HEK293T (cell line): ENCODE data around the gene URB1.

Source experiments
- BHLHE40 ChIP-seq: fragments of 450-650 bp; IDR thresholded peaks from 2 replicates; pipeline ENCODE4 v1.6.1; 2016; ENCODE audit warnings: mild to moderate bottlenecking, moderate library complexity, borderline replicate concordance
- ELF4 ChIP-seq: fragments of 450-650 bp; IDR thresholded peaks from 2 replicates; pipeline ENCODE4 v1.6.1; 2017; ENCODE audit warnings: antibody characterized with exemption
- FOXA1 ChIP-seq: fragments of 450-650 bp; IDR thresholded peaks from 2 replicates; pipeline ENCODE4 v1.6.1; 2016; ENCODE audit warnings: mild to moderate bottlenecking
- FOXK2 ChIP-seq: fragments of 450-650 bp; IDR thresholded peaks from 2 replicates; pipeline ENCODE4 v1.6.1; 2016; ENCODE audit warnings: mild to moderate bottlenecking
- FOXM1 ChIP-seq: fragments of 450-650 bp; IDR thresholded peaks from 2 replicates; pipeline ENCODE4 v1.6.1; 2017; ENCODE audit warnings: mild to moderate bottlenecking, borderline replicate concordance
- HDGF ChIP-seq: fragments of 450-650 bp; IDR thresholded peaks from 2 replicates; pipeline ENCODE4 v1.6.1; 2017; ENCODE audit warnings: antibody characterized with exemption, borderline replicate concordance
- L3MBTL2 ChIP-seq: fragments of 450-650 bp; conservative IDR thresholded peaks from 2 replicates; pipeline ENCODE4 v1.6.1; 2016; ENCODE audit warnings: mild to moderate bottlenecking
- PKNOX1 ChIP-seq: fragments of 450-650 bp; IDR thresholded peaks from 2 replicates; pipeline ENCODE4 v1.6.1; 2016
- SP1 ChIP-seq: fragments of 450-650 bp; IDR thresholded peaks from 2 replicates; pipeline ENCODE4 v1.6.1; 2017
- SUZ12 ChIP-seq: fragments of 450-650 bp; IDR thresholded peaks from 2 replicates; pipeline ENCODE4 v1.6.1; 2016; ENCODE audit warnings: mild to moderate bottlenecking
- TARDBP ChIP-seq: fragments of 450-650 bp; IDR thresholded peaks from 2 replicates; pipeline ENCODE4 v1.6.1; 2016
- ZNF384 ChIP-seq: fragments of 450-650 bp; IDR thresholded peaks from 2 replicates; pipeline ENCODE4 v1.6.1; 2016

- TF ChIP-seq ELF4 (no peak), FOXM1 (no peak), PKNOX1 (no peak), ZNF384 (no peak), BHLHE40 (no peak), SP1 (no peak), FOXK2 (no peak), L3MBTL2 (no peak), SUZ12 (no peak), TARDBP (no peak), FOXA1 (no peak), HDGF (no peak)
These were observed 28.4 kb downstream of the URB1 start for GRCh38 chr21:32364387-32364786.
